RCC 7860 (cell line): ENCODE data around the gene ANKS1B.

Source experiments
- DNase-seq: peaks from one replicate; pipeline ENCODE4 v3.0.0-alpha.2; 2015; ENCODE audit warnings: low spot score
- FAIRE-seq: peaks from 2 replicates; lab custom pipeline; 2012; peaks lifted over from hg19 to GRCh38; lab: Jason Lieb, UNC

The ANKS1B gene

DNA sequence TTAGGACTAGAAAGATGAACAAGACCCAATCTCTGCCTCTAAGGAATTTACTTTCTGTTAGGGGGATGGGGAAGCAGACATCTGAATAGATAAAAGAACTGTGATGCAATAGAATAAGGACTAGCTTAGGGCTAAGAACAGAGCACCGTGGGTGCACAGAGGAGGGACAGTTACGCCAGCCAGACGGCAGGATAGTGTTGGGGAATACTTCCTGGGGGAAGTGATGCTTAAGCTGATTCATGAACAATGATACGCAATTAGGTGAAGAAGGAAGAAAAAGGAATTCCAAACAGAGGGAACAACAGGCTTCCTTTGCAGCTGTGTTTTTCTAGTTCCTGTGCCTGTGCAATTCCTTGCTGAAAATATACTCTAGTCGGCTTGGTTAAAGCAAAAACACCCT lies 838.6 kb downstream of the ANKS1B start:
- FAIRE-seq (no peak), DNase-seq (no peak)

DNA sequence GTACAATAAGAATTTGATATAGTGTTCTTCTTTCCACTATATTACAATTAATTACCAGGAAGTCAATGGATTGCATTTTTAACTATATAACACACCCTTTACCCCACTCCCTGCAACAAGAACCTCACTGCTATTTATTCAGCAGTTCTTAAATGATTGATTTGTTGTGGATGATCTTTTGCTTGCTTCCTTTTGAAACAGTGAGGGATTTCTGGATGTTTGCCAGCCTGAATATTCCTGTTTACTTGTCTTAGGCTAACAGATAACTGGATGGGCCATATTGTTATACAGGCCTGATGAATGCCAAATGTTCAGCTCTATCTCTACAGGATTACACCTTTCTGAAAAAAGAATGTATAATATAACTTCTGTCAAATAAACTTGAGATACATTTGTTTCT lies 842.1 kb downstream of the ANKS1B start:
- no peak for DNase-seq
- FAIRE-seq, result no peak

DNA sequence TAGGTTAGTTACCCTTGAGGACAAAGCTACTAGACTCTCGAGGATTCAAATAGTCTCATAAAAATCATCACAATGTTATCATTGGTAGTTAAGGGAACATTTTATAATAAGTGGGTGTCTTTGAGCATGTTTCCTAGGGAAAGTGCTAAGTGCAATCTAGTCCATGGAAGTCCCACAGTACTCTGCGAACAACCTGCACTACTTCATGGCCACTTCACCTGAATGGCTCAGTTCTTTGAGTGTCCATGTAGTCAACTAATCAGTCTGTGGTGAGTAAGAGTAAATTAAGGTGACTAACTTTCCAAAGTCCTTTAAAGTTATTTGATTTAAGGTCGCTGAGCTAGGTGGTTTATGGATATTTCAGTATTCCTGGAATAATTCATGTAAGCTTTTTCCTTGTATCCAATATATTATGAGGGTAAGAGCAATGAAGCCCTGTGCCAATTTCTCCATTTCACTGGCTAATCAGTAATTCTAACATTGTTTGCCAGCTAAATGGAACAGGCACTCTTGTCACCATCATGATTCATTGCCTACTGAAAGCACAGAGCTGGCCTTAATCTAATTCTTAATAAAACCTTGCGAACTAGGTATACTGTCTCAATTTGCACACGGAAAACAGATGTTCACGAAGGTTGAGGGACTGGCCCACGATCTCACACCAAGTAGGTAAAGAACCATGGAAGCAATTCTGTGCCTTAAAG lies 844.6 kb downstream of the ANKS1B start:
- DNase-seq, result no peak
- FAIRE-seq, result no peak

DNA sequence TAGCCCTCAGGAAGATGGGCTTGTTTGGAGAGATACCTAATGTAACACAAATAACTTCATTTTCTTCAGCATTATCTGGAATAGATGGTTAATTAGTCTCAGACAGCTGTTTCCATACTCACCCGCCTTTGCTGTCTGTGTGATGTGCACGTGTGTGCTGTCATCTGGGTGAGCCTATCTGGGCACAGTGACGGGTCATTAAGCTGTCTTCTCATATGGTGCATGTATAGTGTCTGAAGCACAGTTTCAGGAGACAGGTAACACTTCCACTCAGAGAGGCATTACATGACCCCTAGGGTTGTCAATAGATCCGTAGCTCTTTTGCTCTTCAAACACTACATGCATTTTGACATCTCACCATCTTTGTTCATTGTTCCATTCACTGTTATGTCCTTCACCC lies 846.3 kb downstream of the ANKS1B start:
- DNase-seq (no peak), FAIRE-seq (no peak)

DNA sequence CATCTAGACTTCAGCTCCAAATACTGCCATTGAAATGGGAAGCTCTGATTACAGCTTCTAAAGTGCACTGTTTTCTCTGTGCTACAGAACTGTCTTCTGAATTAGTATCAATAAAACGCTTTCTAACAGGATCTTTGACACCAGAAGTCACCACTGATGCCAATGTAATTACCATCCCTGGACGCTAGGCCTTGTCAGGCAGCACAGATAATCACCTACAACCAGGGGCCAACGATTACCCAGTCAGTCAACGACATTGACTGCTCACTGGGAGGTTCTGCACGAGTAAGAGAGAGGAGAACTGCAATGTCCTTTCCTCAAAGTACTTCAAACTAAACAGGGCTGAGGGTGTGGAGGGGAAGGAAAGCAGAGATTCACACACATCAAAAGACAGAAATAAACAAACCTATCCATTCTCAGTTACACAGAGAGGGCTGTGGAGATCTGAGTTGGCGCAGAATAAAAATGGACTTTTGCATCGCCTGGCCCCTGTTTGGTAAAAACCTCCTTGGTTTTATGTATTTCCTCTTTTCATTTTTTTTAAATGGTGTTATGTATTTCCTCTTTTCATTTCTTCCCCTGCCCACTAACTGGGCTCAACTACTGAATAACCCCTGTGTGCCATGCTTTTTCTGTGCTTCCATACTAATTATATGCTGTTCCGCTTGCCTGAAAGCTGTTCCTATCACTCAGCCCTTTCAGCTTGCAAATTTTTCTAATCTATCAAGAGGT lies 847.4 kb downstream of the ANKS1B start:
- no peak for DNase-seq
- FAIRE-seq, result no peak

DNA sequence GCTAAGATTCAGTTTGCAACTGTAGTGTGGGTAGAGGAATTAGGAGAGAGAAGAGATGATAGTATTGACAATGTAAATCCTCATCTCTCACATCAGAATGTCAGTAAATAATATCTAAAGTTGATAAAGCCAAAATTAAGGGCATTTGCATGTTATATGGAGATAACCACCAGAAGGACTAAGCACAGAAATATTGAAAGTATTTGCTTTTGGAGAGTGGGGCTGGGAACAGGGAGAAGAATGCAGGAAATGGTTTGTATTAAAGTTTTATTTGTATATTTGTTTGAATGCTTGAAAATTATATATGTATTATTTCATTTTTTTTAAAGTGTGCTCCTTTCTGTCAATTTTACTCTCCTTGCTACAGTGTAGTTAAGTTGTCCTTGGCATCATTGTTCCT lies 848.2 kb downstream of the ANKS1B start:
- FAIRE-seq (no peak), DNase-seq (no peak)

DNA sequence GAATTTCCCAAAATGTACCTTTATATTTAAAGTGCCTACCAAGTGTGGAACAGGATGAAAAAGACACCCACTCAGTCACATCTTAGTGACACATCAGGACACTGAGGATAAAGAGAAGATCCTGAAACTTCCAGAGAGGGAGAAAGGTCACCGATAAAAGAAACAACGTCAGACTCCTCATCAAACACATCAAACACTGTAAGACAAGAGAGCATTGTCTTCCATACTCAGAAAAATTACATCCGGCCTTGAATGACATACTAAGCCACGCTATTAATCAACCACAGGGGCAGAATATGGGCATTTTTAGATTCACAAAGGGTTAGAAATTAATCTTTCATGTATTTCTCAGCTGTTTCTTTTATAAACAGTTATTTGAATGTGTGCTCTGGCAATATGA lies 849.4 kb downstream of the ANKS1B start:
- FAIRE-seq, result no peak
- no peak for DNase-seq

DNA sequence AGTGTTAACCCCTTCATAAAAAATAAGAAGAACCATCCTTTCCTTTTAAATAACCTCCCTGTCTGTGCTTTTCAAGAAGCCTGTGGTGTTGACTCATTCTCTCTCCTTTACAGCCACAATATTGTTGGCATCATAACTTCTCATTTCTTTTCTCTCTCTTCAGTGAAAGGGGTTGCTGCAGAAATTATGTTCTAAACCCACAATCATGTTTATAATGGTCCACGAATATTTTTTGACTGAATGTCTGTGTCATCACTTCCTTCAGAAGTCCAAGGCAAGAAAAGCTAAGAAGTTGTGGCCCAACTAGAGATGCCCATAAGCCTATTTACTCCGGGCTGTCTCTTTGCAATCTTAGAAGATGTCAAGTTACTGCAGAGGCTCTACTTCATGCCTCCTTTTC lies 851.3 kb downstream of the ANKS1B start:
- no peak for DNase-seq
- no peak for FAIRE-seq

DNA sequence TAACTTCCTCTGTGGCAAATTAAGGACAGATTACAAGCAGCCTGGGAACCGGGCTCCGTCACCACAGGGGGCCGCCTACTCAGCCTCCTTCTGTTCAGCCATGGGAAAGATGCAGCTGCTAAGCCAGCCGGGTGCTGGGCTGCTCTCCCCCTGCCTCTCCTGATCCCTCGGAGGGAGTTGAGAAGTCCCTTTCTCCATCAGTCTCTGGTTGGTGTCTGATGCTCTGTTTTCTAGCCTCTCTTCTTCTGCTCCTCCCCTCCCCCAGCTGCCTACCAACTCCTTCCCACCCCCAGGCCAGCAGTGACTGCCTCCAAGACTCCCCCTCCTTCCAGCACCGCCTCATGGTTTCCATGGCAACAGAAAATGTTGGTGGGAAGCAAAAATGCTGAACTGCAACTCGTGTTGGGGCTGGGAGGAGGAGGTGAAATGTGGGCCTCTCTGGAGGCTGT lies 853.0 kb downstream of the ANKS1B start:
- FAIRE-seq (no peak), DNase-seq (no peak)

DNA sequence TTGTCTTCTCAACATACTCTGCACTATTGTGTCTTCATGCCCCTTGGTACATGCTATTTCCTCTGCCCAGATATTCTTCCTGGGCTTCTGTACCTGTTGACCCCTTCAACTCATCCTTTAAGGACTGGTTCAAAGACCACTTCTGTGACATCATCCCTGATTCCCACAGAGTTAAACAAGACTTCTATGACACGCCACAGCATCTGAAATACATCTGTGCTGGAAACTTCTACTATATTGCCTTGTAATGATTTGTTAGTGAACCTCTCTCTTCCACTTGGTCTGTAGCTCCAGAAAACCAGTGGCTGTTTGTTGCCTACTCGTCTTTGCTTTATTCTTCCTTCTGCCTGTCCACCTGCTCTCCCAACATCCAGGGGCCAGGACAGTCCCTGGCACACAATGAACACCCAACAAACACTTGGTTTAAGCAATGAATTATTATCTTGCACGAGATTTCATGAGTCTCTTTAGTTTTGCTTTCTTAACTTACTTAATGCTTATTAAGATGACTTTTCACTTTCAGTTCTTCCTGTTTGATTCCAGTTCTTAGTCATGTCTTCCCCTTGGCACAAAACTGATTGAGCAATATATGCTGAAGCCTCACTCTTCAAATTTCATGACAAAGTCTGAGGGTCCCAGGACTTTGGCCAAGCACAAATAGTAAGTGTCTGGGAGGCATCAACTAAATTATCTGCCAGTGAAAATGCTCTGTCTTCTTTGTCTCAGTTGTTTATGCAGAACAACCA lies 853.8 kb downstream of the ANKS1B start:
- no peak for DNase-seq
- no peak for FAIRE-seq

DNA sequence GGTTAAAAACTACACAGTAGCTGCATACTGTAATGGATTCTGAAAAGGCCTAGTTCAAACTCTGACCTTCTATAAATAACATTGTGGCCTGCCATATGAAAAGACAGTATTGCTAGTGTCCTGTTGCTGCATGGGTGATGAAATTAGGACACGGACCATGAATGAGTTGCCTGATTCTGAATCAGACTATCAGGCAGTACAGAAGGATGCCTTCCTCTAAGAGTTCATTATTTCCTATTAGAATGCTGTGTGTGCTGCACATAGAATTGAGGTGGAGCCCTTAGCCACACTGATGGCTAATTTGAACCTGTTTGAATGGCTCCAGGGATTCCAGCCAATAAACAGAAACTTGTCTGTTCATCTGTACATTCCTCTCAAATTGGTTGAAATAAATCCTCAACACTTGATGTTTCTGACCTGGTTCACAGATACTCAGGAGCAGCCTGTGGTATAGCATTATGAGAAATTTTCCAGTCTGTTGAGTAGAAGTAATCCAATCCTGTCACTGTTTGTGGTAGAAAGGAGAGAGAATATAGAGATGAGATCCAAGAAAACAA lies 856.4 kb downstream of the ANKS1B start:
- FAIRE-seq, result no peak
- no peak for DNase-seq

DNA sequence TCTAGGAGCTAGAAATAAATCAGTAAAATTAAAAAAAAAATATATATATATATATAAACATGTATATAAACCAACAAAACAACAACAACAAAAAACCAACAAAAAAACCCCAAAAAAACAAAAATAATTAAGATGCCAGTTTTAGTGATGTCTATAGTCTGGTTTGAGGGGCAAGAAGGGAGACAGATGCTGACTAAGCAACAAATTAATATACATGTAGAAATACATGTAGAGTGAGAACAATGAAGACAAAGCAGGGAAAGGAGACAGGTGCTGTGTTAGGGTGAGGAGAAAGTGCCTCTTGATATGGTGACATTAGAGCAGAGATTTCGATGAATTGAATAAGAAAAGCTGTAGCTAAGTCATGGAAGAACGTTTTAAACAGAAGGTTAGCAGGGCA lies 861.8 kb downstream of the ANKS1B start:
- DNase-seq, result no peak
- no peak for FAIRE-seq

DNA sequence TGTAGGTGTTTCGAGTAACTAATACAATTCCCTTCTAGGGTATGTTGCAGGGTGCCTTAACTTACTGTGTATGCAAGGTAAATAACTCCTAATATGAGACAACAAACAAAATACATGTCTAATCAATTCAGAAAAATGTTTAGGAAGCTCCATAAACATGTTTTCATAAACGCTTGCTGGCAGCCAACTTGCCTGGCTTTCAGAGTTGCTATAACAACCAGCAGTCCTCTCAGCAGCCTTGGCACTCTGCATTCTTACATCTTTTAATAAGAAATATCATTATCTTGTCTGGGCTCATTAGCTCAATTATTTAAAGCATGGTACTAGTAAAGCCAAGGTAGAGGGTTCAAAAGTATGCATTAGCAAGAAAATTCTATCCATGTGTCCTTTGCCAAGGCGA lies 862.2 kb downstream of the ANKS1B start:
- no peak for FAIRE-seq
- no peak for DNase-seq

DNA sequence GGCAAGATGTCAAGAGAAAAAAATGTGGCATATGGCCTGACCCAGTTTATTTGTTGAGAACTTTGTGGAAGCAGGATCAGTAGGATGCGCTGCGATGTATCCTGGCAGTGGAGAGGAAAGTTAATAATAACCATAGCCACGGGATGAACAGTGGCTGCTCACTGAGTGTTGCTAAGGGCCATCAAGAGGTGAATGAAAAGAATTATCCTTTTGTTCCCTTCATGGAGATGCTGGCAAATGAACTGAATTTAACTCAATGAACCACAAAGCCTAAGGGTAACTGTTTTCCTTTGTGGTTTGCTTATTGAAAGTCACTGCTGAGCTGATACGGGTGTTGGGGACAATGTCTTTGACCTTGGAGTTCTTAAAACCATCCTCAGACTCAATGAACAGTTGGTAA lies 863.2 kb downstream of the ANKS1B start:
- no peak for FAIRE-seq
- no peak for DNase-seq

DNA sequence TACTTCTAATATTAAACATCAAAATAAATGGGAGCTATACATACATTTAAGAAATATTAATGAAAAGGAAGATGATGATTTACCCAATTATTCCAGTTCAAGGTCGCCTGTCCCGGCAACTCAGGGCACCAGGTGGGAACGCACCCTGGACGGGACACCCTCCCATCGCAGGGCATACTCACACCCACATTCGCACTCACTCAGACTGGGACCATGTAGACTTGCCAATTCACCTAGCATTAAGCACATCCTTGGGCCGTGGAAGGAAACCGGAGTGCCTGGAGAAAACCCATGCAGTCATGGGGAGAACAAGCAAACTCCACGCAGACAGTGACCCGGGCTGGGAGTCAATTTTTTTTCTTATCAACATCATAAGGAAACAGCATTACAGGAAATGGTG lies 864.8 kb downstream of the ANKS1B start:
- DNase-seq, result no peak
- no peak for FAIRE-seq

DNA sequence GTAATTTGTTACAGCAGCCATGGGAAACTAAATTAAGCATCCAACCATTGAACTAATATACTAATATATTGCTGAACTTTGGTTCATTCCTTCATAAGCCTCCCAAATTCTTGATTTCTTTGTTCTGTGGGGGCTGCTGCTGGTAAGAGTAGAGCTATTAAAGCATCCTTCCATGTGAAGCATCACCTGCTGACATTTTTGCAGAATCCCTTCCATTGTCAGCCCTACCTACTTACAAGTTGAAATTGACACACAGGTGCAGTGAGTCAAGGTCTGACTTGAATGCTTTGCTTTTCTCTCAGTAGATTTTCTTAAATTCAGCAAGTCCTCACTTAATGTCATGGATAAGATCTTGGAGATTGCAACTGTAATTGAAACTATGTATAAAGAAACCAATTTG lies 865.3 kb downstream of the ANKS1B start:
- FAIRE-seq (no peak), DNase-seq (no peak)

DNA sequence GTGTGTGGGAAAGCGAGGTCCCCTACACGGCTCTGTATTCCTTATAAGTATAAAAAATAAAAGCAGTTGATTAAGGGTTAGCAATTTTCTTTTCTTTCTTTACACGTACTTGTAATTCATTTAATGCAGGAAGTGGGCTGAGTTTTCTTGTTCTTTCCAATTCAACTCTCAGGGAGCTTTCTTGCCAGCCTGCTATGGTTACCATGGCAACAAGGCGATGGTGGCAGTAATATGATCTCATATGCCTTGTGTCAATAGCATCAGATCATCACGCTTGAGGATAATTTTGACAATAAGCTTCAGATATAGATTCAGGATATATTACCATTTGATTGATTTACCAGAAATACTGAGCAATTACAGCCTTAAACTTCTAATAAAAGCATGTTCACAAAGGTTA lies 873.1 kb downstream of the ANKS1B start:
- FAIRE-seq (no peak), DNase-seq (no peak)

DNA sequence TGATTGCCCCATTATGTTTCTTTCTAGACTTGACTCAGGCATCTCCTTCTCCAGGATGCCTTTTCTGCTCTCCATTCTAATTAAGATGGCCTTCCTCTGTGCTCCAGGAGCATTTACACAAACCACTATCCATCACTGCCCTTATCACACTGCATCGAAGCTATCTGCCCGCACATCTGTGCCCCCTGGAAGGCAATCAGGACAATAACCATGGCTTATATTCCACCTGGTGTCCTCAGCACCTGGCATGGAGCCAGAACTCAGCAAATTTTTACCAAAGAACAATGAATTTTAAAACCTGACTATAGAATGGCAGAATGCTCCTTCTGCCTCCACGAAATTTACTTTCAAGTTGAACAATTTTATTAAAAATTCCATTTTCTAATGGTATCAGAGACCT lies 873.9 kb downstream of the ANKS1B start:
- FAIRE-seq (no peak), DNase-seq (no peak)

DNA sequence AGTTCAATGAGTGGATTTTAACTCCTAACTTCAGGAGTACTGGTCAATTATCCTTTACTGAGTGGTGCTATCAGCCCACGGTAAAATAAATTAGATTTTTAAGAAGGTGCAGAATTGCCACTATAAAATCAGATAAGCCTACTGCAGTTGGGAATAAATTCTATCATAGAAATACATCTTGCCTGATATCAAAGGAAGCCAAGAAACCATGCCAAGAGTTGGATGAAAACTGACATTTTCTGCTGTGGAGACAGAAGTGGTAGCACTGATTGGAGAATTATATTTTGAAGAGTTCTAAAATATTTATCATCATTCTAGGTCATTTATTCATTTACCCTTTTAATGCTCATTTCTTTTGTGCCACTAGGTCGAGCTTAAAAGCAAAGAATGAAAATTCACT lies 874.5 kb downstream of the ANKS1B start:
- FAIRE-seq, result no peak
- DNase-seq, result no peak

DNA sequence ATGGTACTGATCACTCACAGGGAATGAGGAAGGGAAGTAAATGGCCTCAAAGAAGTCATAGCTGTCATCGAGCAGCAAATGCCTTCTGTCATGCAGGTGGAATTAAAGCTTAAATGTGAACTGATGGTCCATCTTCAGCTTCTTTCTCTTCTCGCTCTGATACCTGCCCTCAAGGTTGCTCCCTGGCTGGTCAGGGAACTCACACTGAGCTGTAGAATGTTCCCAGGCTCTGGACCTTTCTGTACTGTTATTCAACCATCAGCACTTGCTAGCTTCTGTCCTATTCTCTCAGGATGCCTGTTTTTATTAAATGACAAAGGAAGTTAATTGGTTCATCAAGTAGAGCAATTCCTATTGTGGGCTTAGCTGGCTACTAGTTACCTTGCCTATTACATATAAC lies 875.8 kb downstream of the ANKS1B start:
- FAIRE-seq, result no peak

DNA sequence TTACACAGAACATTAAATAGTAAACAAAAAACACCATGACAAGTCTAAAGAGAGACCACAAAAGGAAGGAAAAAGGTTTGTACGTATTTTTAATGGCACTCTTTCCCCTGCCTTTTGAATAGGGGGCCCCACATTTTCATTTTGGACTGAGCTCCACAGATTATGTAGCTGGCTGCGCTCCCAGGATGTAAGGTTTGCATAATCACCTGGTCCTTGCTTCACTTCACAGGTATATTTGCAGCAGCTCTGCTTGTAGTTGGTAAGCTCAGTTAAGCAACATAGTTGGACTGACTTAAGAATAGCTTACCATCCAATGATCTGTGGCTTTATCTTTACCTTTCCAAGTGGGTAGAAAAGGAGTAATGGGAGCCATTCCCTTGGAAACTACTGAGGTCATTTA lies 885.0 kb downstream of the ANKS1B start:
- DNase-seq (no peak), FAIRE-seq (no peak)

More for the DNA sequence above, 875.8 kb downstream of the ANKS1B start:
- DNase-seq, result no peak

DNA sequence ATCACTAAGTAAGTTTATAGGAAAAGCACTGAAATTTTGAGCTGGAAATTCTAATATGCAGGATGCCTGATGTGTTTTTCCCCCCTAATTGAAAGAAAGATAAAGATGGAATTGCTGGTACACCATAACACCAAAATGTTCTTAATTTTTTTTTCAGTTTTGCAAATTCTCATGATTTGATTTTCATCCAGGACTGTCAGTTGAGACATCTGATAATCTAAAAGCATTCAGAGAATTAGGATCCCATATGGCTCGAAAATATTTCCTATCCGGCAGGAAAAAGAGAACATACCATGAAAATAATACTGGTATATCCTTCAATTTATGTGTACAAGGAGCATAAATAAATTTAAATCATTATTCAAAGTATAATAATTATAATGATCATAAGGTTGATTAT lies 887.6 kb downstream of the ANKS1B start:
- no peak for FAIRE-seq
- DNase-seq, result no peak
